T47D (cell line): ENCODE measurements around the gene FGF19.

Experiments
- DNase-seq, 2 experiments: peaks; one replicate each; pipeline versions ENCODE4 v3.0.0 to v3.0.0-alpha.2; 2011 to 2012; ENCODE audit warnings: low read depth in 1 of 2, low spot score in 1 of 2
- JUND ChIP-seq: IDR thresholded peaks from 2 replicates; pipeline ENCODE4 v1.6.1; 2012; ENCODE audit warnings: low read depth
- in situ Hi-C: cut with HindIII; loops from 2 replicates; pipeline ENCODE4 v1.10.0; 2016; ENCODE audit warnings: low sequenced_read_pairs, low pct_unique_long_range_greater_than_20kb

FGF19 gene

GRCh38 chr11:69711822-69712801, 8.3 kb upstream of the FGF19 start:
- in situ Hi-C loops: no loop called here
- DNase-seq: no peak
- no peak for TF ChIP-seq JUND

DNA sequence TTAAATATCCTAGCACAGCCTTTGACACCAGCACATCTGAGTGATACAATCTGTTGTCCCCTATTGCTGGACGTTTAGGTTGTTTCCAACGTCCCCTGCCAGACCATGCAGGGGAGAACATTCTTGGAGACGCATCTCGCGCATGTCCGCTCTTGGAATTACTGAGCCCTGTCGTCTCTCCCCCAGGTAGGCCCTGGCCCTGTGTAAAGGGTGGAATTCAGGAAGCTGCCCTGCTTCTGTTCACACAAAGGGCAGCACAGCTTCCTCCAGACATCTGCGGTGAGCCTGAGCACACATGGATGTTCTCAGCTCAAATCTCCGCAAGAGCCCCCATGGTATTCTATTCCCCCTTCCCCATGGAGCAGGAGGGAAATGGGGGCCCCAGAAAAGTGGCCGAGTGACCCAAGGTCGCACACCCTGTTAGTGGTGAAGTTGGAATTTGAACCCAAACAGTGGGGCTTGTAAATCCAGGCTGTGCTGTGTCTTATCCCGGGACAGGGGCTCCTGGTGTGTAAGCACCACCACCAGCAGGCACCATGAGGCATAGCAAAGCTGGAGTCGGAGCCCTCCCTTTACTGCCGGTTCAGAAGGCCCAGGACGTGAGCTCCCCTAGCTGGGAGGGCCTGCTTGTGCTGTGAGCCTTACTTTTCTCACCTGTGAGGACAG, 5.0 kb upstream of the FGF19 start:
- no peak for DNase-seq
- no peak for TF ChIP-seq JUND
- in situ Hi-C loops: no loop called here

DNA sequence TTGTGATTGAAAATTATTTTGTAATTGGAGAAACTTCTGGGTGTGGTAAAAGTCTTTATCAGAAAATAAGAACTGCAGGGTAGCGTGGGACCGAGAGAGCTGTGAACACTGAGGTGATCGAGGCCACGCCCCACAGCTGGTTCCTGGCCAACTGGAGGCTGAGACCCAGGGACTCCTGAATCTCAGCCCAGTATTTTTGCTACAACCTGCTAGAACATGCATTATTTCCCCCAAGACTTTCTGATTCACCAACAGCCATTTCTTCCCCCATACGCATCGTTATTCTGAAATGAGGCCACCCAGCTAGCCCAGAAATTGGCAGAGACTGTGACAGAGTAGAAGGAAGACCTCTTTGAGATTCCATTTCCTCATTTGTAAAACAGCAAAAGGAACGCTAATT, 3.4 kb upstream of the FGF19 start:
- TF ChIP-seq JUND: no peak
- DNase-seq: no peak
- in situ Hi-C loops: no loop called here

GRCh38 chr11:69705901-69706787, 2.3 kb upstream of the FGF19 start:
- DNase-seq: no peak
- TF ChIP-seq JUND: no peak
- in situ Hi-C loops: no loop called here

DNA sequence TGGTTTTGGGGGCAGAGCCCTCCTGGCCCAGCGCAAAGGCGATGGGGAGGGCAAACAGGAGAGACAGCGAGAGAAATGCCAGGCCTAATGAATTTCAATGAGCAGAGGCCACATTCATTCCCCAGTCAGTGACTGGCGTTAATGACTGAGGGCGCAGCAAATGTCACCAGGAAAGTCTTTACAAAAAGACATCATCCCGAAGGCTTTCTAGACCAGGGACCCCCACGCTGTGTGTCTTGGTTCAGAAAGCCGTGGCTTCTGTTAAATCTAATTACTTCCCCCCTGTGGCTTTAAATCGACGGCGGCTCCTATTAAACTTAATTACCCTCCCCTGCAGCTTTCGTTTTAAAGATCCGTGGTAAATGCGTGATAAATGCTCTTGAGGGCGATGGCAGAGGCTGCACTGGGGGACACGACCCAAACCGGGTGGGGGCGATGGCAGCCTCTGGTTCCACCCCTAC, 1.6 kb upstream of the FGF19 start:
- in situ Hi-C loops: no loop called here

DNA sequence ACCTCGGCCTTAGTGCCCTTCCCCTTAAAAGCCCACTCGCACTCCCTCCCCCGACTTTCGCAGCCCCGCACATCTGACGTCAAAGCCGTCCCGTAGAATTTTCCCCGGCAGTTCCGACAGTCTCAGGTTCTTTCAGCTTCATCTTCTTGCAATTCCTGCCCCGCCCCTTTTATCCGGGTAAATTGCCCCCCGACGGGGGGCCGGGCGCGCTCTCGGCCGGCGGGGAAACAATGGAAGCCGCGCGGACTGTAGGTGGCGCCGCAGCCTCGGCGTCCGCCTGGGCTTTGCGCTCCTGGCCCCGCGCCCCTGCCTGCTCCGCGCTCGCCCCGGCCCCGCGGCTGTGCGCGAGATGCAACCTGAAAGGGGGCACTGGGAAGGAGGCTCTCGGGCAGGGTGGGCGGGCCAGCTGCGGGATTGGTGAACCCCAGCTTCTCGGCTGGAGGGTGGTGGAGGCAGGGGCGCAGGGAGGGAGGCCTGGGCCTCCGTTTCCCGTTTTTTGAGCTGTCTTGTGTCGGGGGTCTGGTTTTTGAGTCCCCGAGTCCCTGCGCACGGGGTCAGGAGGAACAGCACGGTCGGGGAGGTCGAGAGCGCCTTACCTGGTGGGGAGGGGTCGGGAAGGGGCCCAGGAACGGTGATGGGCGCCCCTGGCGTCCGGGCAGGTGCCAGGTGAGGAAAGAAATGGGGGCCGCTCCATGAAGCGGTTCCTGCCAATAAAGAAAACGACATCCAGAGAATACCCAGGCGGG, 859 bp upstream of the FGF19 start:
- TF ChIP-seq JUND: no peak
- in situ Hi-C loops: no loop called here
- no peak for DNase-seq

More for the DNA sequence above, 1.6 kb upstream of the FGF19 start:
- TF ChIP-seq JUND: no peak
- no peak for DNase-seq

GRCh38 chr11:69703453-69703767, 412 bp downstream of the FGF19 start:
- no peak for DNase-seq
- in situ Hi-C loops: no loop called here
- no peak for TF ChIP-seq JUND

- TF ChIP-seq JUND: no peak
- no peak for DNase-seq
- in situ Hi-C loops: no loop called here
Observed at GRCh38 chr11:69702769-69703452, 911 bp downstream of the FGF19 start.

GRCh38 chr11:69702239-69702691, 1.6 kb downstream of the FGF19 start:
- in situ Hi-C loops: no loop called here
- DNase-seq: no peak
- no peak for TF ChIP-seq JUND

DNA sequence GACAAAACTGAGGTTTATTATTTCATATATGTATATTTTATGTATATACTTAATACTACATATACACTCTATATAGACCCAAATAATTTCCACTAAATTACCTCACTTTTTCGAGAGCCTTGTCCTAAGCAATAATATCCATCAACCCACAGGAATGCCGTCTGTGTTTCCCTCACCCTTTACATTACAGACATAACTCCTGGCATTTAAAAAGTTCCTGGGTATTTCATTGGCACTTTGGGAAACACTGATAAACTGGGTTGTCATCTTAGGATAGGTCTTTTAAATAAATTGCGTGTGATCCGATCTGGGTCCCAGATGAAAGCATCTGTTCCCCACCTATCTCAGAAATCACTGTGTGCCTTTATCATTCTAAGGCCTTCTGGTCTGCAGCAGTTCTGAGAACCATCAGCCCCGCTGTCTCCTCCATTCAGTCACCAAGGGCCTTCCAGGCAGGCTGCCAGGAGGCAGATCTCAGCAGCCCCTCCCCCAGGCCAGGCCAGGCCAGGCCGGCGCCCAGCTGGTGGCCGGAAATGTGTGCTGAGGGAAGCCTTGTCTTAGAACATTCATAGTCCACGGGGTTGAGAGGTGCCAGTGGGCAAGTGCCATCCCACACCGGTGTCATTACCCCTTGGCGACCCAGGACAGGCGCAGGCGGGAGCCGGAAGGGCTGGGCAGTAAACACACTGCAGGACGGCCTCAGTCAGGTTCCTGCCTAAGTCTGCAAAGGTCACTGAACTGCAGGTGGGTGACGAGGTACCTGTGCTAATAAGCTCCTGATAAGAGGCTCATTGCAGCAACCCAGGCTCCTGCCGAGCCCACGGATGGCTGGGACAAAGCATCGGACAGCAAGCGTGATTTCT, 3.3 kb downstream of the FGF19 start:
- TF ChIP-seq JUND: no peak
- DNase-seq: no peak
- in situ Hi-C loops: no loop called here

- DNase-seq: no peak
- TF ChIP-seq JUND: no peak
Observed at GRCh38 chr11:69699213-69699612, 4.6 kb downstream of the FGF19 start.

More at GRCh38 chr11:69699213-69699612, 4.6 kb downstream of the FGF19 start:
- in situ Hi-C loops: no loop called here
